Mucosa of descending colon (tissue), 3 donors: ENCODE results near the gene LHFPL3. TPM values are rescaled to one million over a fixed set of nuclear protein-coding genes. Genes with fewer than 3 reads are reported as not detected.

Source experiments
- ATAC-seq: fragments of 200-7000 bp; cut with Tn5 transposase; one replicate; pipeline ENCODE4 v1.9.1; 2020; ENCODE audit warnings: mild to moderate bottlenecking, moderate library complexity
- DNase-seq, 3 donors: peaks; one replicate each; pipeline ENCODE4 v3.0.0-alpha.2; 2020
- H3K36me3 ChIP-seq: fragments of 200-600 bp; one replicate; pipeline ENCODE4 v1.8.0; 2021; ENCODE audit warnings: low read depth, mild to moderate bottlenecking
- H3K4me1 ChIP-seq: fragments of 200-600 bp; one replicate; pipeline ENCODE4 v1.8.0; 2021; ENCODE audit warnings: low read depth, mild to moderate bottlenecking
- H3K4me3 ChIP-seq: fragments of 200-600 bp; one replicate; pipeline ENCODE4 v1.8.0; 2021; ENCODE audit warnings: mild to moderate bottlenecking
- H3K9me3 ChIP-seq: fragments of 200-600 bp; one replicate; pipeline ENCODE4 v1.8.0; 2021; ENCODE audit warnings: mild to moderate bottlenecking
- CTCF ChIP-seq: fragments of 200-600 bp; IDR thresholded peaks from one replicate; pipeline ENCODE4 v1.8.0; 2022; ENCODE audit warnings: antibody characterized with exemption, mild to moderate bottlenecking
- intact Hi-C, 2 donors: fragments of 100-400 bp; cut with DNase I in 1 of 2; cut with micrococcal nuclease in 1 of 2; formaldehyde crosslinking; loops; one replicate each; pipeline versions ENCODE4 v1.11.0 to v1.11.1; 2022; cut with DNase I, micrococcal nuclease
- total RNA-seq, 3 donors: library from RNA; stranded (reverse); fragmentation: NEBNext Ultra II Directional in 2 of 3; extraction: Animal tissue kit (Norgen Biotek cat#: 25700) in 2 of 3; gene quantifications; one replicate each; pipeline versions ENCODE4 v1.2.1 to v1.2.4, GENCODE V29; 2021 to 2023
- donor health status: DM: no; HTN: no; CAD: no; lungs with moderate emphysema.
- donor health status: DM: no; HTN: no; CAD: no.
- donor health status: DM: no; HTN: yes; CAD: no.

LHFPL3 gene
- total RNA-seq, 3 donors from 2014 or later = 0.26 to 0.57 (median 0.31) TPM

- H3K4me3 ChIP-seq = no peak overlapping the region
- no peak for TF ChIP-seq CTCF
- no peaks in the 10 kb centered on the region for H3K4me1 ChIP-seq
- ATAC-seq (no peak), DNase-seq (no peak)
- H3K36me3 ChIP-seq = no peaks in the 10 kb centered on the region
- intact Hi-C loops = no loop called here
- H3K9me3 ChIP-seq = no peaks in the 10 kb centered on the region
Measured at GRCh38 chr7:104499975-104500374, 171.6 kb downstream of the LHFPL3 start.

- no peaks in the 10 kb centered on the region for H3K4me1 ChIP-seq
- no peak overlapping the region for H3K4me3 ChIP-seq
- no peak for ATAC-seq
- no peaks in the 10 kb centered on the region for H3K9me3 ChIP-seq
- H3K36me3 ChIP-seq = no peaks in the 10 kb centered on the region
- no peak for DNase-seq
- intact Hi-C loops = no loop called here
- TF ChIP-seq CTCF = no peak
Measured at GRCh38 chr7:104509874-104510273, 181.5 kb downstream of the LHFPL3 start.

GRCh38 chr7:104524853-104525252 lies 196.4 kb downstream of the LHFPL3 start:
- no peak overlapping the region for H3K4me3 ChIP-seq
- DNase-seq (no peak), ATAC-seq (no peak)
- TF ChIP-seq CTCF = no peak
- H3K9me3 ChIP-seq = no peaks in the 10 kb centered on the region
- no peaks in the 10 kb centered on the region for H3K4me1 ChIP-seq
- no peaks in the 10 kb centered on the region for H3K36me3 ChIP-seq
- intact Hi-C loops = no loop called here

DNA sequence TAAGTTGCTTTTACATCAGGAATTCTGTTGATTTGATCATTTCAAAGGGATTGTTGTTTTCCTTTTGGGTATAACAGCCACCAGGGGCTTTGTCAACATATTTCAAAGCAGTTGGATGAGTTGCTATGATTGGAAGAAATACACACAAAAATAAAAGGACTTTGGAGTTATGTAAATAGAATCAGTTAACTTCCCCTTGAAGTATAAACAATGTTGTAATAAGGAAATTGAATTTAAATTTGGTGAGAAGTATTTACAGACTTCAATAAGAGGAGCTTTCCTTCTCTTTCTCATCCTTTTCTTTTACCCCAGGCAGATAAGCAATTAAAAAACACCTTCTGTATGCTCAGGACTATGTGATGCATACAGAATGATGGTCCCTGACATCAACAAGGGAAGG lies 199.7 kb downstream of the LHFPL3 start:
- no peak for TF ChIP-seq CTCF
- intact Hi-C loops = no loop called here
- ATAC-seq (peak; percentile 60), DNase-seq (no peak)
- no peak overlapping the region for H3K4me3 ChIP-seq
- no peaks in the 10 kb centered on the region for H3K4me1 ChIP-seq
- H3K36me3 ChIP-seq = no peaks in the 10 kb centered on the region
- H3K9me3 ChIP-seq = no peaks in the 10 kb centered on the region

- Histone ChIP-seq H3K4me1 (no peaks in the 10 kb centered on the region), H3K4me3 (no peak overlapping the region), H3K36me3 (no peaks in the 10 kb centered on the region), H3K9me3 (no peaks in the 10 kb centered on the region)
- no peak for DNase-seq
- intact Hi-C loops = no loop called here
- ATAC-seq = peak; percentile 79
- TF ChIP-seq CTCF = no peak
Measured at GRCh38 chr7:104529567-104529966, 201.2 kb downstream of the LHFPL3 start.

DNA sequence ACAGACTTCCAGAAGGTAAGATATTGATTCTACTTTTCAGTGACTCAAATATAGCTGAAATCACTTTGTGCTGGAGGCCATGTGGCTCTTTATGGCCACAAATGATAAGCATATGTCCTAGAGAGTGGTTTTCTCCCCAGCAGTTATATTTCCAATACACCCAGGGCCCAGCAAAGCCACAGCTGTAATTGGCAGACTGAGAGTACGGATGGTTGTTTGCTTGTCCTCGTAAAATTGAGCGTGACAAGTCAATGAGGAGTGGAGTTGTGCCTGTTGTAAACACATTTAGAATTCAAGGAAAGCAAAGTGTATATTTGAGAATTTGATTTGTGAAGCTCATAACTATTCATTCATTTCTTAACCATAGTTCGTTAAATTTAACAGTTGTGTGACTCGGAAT lies 201.8 kb downstream of the LHFPL3 start:
- TF ChIP-seq CTCF = no peak
- DNase-seq = peak in 1 of 3 donors; percentile 3
- H3K4me1 ChIP-seq = no peaks in the 10 kb centered on the region
- no peak overlapping the region for H3K4me3 ChIP-seq
- ATAC-seq = peak; percentile 67
- intact Hi-C loops = no loop called here
- no peaks in the 10 kb centered on the region for H3K36me3 ChIP-seq
- no peaks in the 10 kb centered on the region for H3K9me3 ChIP-seq
